ENCODE data around the gene SMCO4.

GRCh38 chr11:93513772-93514171, 29.4 kb downstream of the SMCO4 start:
- no peak for TF ChIP-seq CTCF (IDR thresholded peaks at IDR 0.05)
- TF ChIP-seq POLR2A (IDR thresholded peaks at IDR 0.05): no peak

Measured in Peyer's patch (tissue), 4 donors.